AG10803 (cell line): ENCODE measurements around the gene ARHGEF38.

Experiments used
- DNase-seq: peaks from one replicate; pipeline ENCODE4 v3.0.0; 2010; ENCODE audit warnings: low read depth
- H3K4me3 ChIP-seq: 2 replicates; pipeline ENCODE4 v1.5.1; 2011; ENCODE audit warnings: mild to moderate bottlenecking, low read length, control low read depth
- CTCF ChIP-seq: conservative IDR thresholded peaks from 2 replicates; pipeline ENCODE4 v1.5.1; 2011; ENCODE audit warnings: mild to moderate bottlenecking, low read length, control low read depth, inconsistent platforms

Gene ARHGEF38

GRCh38 chr4:105543881-105544280 lies 8.5 kb upstream of the ARHGEF38 start:
- H3K4me3 ChIP-seq: no peak overlapping the region
- DNase-seq: no peak
- no peak for TF ChIP-seq CTCF

- no peak overlapping the region for H3K4me3 ChIP-seq
- TF ChIP-seq CTCF: no peak
- DNase-seq: no peak
Measured at GRCh38 chr4:105544520-105545286, 7.7 kb upstream of the ARHGEF38 start.

- DNase-seq: no peak
- no peak overlapping the region for H3K4me3 ChIP-seq
- TF ChIP-seq CTCF: no peak
Measured at GRCh38 chr4:105546086-105546485, 6.3 kb upstream of the ARHGEF38 start.

- no peak overlapping the region for H3K4me3 ChIP-seq
- DNase-seq: no peak
- no peak for TF ChIP-seq CTCF
Measured at GRCh38 chr4:105547769-105548168, 4.7 kb upstream of the ARHGEF38 start.

- DNase-seq: no peak
- H3K4me3 ChIP-seq: no peak overlapping the region
- TF ChIP-seq CTCF: no peak
Measured at GRCh38 chr4:105548483-105548882, 3.9 kb upstream of the ARHGEF38 start.

GRCh38 chr4:105550641-105551040 lies 1.8 kb upstream of the ARHGEF38 start:
- no peak for TF ChIP-seq CTCF
- no peak overlapping the region for H3K4me3 ChIP-seq
- DNase-seq: no peak

GRCh38 chr4:105555409-105555808 lies 3.0 kb downstream of the ARHGEF38 start:
- no peak for TF ChIP-seq CTCF
- no peak for DNase-seq
- H3K4me3 ChIP-seq: no peak overlapping the region
